ENCODE results near the gene ADAM12.

DNA sequence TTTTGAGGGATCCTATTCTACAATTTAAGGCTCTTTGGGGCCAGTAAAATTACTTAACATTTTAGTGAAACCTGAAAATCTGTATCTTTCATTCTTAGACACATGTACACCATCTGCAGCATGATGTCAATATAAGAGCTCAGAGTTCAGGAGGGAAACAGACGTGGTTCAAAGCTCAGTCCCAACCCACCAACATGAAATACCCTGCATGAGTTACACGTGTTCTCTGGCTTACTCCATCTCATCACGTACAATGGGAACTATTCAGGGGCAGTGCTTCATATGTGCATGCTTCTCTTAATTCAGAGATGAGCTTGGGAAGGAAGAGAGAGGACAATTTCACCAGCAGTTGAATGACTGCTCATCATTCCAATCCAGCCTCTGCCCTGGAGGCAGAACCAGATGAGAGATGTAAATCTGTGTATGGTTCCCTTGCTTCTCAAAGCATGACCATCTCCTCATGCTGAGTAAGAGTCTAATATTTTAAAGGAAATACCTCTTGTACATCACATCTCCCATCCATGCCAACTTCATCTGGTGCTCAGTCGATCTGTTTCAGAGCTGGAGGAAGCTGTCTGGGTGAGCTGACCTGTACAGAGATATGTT lies 29.0 kb upstream of the ADAM12 start:
- TF ChIP-seq, protein P1, sequence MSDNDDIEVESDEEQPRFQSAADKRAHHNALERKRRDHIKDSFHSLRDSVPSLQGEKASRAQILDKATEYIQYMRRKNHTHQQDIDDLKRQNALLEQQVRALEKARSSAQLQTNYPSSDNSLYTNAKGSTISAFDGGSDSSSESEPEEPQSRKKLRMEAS (IDR thresholded peaks at IDR 0.05; ENCODE audit: insufficient read depth, insufficient read length) = no peak
- TF ChIP-seq, protein P2, sequence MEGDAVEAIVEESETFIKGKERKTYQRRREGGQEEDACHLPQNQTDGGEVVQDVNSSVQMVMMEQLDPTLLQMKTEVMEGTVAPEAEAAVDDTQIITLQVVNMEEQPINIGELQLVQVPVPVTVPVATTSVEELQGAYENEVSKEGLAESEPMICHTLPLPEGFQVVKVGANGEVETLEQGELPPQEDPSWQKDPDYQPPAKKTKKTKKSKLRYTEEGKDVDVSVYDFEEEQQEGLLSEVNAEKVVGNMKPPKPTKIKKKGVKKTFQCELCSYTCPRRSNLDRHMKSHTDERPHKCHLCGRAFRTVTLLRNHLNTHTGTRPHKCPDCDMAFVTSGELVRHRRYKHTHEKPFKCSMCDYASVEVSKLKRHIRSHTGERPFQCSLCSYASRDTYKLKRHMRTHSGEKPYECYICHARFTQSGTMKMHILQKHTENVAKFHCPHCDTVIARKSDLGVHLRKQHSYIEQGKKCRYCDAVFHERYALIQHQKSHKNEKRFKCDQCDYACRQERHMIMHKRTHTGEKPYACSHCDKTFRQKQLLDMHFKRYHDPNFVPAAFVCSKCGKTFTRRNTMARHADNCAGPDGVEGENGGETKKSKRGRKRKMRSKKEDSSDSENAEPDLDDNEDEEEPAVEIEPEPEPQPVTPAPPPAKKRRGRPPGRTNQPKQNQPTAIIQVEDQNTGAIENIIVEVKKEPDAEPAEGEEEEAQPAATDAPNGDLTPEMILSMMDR (IDR thresholded peaks at IDR 0.05; ENCODE audit: extremely low read depth in 1 of 2, insufficient read depth in 1 of 2, low read depth in 1 of 2, low read length in 2 of 2) = no peak
- no peak for TF ChIP-seq POLR2A (IDR thresholded peaks at IDR 0.05; ENCODE audit: low read depth, low read length)
